Skeletal muscle tissue (tissue), 4 donors: ENCODE measurements around the gene ZBED4. TPM values are rescaled to one million over a fixed set of nuclear protein-coding genes. Genes with fewer than 3 reads are reported as not detected.

Experiments used
- H3K27ac ChIP-seq: one replicate; pipeline ENCODE4 v1.7.0; 2013; ENCODE audit warnings: mild to moderate bottlenecking, low read depth, low read length, inconsistent platforms
- H3K27me3 ChIP-seq, 3 donors: one replicate each; pipeline ENCODE4 v1.7.0; 2013; ENCODE audit warnings: low read length in 3 of 3; ENCODE audit not compliant: control insufficient read depth in 3 of 3, insufficient read depth in 3 of 3
- H3K36me3 ChIP-seq, 3 donors: one replicate each; pipeline ENCODE4 v1.7.0; 2013; ENCODE audit warnings: low read length in 3 of 3; ENCODE audit not compliant: control insufficient read depth in 3 of 3, insufficient read depth in 3 of 3
- H3K4me1 ChIP-seq, 3 donors: one replicate each; pipeline ENCODE4 v1.7.0; 2013; ENCODE audit warnings: low read length in 3 of 3, mild to moderate bottlenecking in 3 of 3; ENCODE audit not compliant: control insufficient read depth in 3 of 3, insufficient read depth in 3 of 3
- H3K4me3 ChIP-seq, 3 donors: one replicate each; pipeline ENCODE4 v1.7.0; 2013; ENCODE audit warnings: low read length in 3 of 3
- H3K9ac ChIP-seq, 3 donors: one replicate each; pipeline ENCODE4 v1.7.0; 2013; ENCODE audit warnings: low read length in 3 of 3, mild to moderate bottlenecking in 3 of 3, moderate library complexity in 2 of 3, low read depth in 1 of 3
- H3K9me3 ChIP-seq, 3 donors: one replicate each; pipeline ENCODE4 v1.7.0; 2013; ENCODE audit warnings: low read length in 3 of 3; ENCODE audit not compliant: control insufficient read depth in 3 of 3
- total RNA-seq: library from RNA; depleted of rRNA; stranded (reverse); fragments of >200 nt; gene quantifications from one replicate; pipeline ENCODE4 v1.2.3, GENCODE V29; 2014
- donor health status: Osteomylitis.

ZBED4 gene
- total RNA-seq, 1 donor from 2014 or later: 8.4 TPM

DNA sequence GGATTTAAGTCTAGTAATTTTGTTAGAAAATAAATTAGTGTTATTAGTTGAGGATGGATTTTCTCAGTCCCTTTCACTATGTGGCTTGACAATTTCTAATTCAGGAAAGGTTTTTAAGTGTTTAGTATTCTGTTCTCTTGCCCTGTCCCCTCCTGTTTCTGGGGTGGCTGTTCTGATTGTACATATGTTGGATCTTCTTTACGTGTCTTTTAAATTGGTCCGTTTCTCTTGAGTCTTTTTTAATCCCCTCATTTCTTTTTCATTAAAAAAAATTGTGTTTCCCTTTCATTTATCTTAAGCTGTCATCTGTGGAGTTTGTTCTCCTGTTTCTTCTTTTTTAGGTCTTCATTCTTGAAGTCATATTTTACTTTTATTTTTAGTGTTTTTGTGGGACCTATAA is 12.5 kb downstream of the ZBED4 start:
- H3K4me1 ChIP-seq: no peaks in the 10 kb centered on the region
- no peak overlapping the region for H3K27ac ChIP-seq
- no peak overlapping the region for H3K9ac ChIP-seq
- no peak overlapping the region for H3K4me3 ChIP-seq
- H3K27me3 ChIP-seq: no peaks in the 10 kb centered on the region
- H3K9me3 ChIP-seq: peaks cover 8 to 15% (median 12%) of the 10 kb centered on the region in 3 donors
- peaks cover 2 to 6% (median 5%) of the 10 kb centered on the region in 3 donors for H3K36me3 ChIP-seq

DNA sequence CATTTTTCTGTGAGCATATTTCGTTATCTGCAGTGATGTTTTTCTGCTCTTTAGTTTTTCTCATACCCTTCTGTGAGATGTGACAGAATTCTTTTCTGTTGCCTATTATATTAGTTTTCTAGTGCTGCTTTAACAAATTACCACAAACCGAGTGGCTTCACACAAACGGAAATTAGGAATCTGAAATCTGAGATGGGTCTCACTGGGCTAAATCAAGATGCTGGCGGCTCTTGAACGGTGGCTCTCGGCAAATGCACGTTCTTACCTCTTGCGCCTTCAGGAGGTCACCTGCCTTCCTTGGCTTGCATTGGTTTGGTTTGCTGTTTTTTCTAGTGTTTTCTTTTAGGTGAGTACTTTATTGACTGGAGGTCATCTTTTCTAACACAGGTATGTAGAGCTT is 13.0 kb downstream of the ZBED4 start:
- Histone ChIP-seq H3K36me3 (peaks cover 2 to 6% (median 5%) of the 10 kb centered on the region in 3 donors), H3K9me3 (peaks cover 8 to 15% (median 12%) of the 10 kb centered on the region in 3 donors), H3K4me3 (no peak overlapping the region)

DNA sequence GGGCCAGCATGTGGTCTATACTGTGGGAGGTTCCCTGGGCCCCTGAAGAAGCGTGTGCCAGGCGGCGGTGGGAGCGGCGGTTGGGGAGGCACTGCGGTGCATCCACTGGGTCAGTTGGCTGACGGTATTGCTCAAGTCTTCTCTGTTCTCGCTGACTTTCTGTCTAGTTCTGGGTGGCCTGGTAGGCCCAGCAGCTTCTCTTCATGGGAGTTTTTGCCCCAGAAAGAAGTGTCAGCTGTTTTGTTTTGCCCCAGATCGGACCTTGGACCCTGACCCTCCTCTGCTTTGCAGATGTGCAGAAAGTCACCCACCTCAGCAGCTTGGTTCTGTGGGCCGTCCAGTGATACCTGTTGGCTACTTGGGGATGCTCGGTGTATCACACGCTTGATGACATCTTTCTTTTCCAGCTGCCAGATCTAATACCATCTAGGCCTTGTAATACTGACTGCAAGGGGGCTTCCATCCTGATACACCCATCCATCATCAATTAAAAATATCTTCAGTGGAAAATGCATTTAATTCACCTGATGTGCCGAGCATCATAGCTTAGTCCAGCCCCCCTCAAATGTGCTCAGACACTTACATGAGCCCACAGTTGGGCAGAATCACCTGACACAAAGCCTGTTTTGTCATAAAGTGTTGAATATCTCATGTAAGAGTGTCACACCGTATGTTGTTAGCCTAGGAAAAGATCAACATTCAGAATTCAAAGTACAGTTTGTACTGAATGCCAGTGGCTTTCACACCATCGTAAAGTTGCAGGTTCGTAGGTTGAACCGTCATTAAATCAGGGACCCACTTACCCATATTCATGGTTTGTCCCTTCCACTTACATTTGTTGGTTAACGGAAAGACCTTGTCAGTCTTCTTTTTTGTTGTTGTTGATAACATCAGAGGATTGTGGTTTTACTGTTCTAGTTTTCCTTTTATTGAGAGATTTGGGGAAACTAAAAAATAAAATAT is 13.9 kb downstream of the ZBED4 start:
- H3K4me1 ChIP-seq: no peaks in the 10 kb centered on the region
- H3K9me3 ChIP-seq: peaks cover 8 to 15% (median 12%) of the 10 kb centered on the region in 3 donors
- no peak overlapping the region for H3K4me3 ChIP-seq
- H3K9ac ChIP-seq: no peak overlapping the region
- no peak overlapping the region for H3K27ac ChIP-seq
- H3K36me3 ChIP-seq: peaks cover 2 to 6% (median 5%) of the 10 kb centered on the region in 3 donors
- H3K27me3 ChIP-seq: no peaks in the 10 kb centered on the region

More for the DNA sequence above, 13.0 kb downstream of the ZBED4 start:
- no peak overlapping the region for H3K9ac ChIP-seq
- H3K27me3 ChIP-seq: no peaks in the 10 kb centered on the region
- no peaks in the 10 kb centered on the region for H3K4me1 ChIP-seq
- H3K27ac ChIP-seq: no peak overlapping the region

DNA sequence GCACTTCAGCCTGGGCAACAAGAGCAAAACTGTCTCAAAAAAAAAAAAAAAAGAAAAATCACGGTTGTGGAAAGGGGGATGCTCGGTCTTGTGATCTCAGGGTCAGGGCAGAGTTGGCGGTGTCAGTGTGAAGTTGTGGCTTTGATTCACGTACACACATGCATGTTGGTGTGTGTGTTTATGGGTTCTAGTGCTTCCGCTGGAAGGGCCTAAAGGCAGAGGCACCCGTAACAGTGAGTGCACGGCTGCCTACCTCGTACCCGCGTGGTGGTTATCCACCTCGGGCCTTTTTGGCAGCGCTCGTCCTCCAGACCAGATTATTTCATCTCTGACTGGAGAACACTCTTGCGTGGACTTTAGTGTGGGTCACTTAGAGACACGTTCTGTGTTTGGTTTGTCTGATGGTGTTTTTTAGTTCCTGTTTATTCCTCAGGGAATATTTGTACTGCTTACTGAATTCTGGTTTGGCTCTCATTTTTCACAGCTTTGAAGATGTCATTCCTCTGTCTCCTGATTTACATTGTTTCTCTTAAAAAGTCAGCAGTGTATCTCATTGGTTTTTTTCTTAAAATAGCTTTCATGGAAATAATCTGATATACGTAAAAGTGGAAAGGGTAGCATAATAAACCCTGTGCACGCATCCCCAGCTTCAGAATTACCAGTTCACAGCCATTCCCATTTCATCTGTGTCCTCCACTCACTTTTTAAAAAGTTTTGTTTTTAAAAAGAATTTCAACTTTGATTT is 15.6 kb downstream of the ZBED4 start:
- H3K4me1 ChIP-seq: no peaks in the 10 kb centered on the region
- H3K4me3 ChIP-seq: no peak overlapping the region
- H3K9ac ChIP-seq: no peak overlapping the region
- no peaks in the 10 kb centered on the region for H3K27me3 ChIP-seq
- peaks cover 2 to 6% (median 5%) of the 10 kb centered on the region in 3 donors for H3K36me3 ChIP-seq
- H3K27ac ChIP-seq: no peak overlapping the region
- peaks cover 10 to 15% (median 12%) of the 10 kb centered on the region in 3 donors for H3K9me3 ChIP-seq

GRCh38 chr22:49869845-49870712 is 16.4 kb downstream of the ZBED4 start:
- Histone ChIP-seq H3K4me3 (no peak overlapping the region), H3K27me3 (no peaks in the 10 kb centered on the region), H3K27ac (no peak overlapping the region), H3K36me3 (peaks cover 0 to 6% (median 5%) of the 10 kb centered on the region in 3 donors), H3K4me1 (no peaks in the 10 kb centered on the region), H3K9ac (no peak overlapping the region), H3K9me3 (peaks cover 10 to 15% (median 12%) of the 10 kb centered on the region in 3 donors)

DNA sequence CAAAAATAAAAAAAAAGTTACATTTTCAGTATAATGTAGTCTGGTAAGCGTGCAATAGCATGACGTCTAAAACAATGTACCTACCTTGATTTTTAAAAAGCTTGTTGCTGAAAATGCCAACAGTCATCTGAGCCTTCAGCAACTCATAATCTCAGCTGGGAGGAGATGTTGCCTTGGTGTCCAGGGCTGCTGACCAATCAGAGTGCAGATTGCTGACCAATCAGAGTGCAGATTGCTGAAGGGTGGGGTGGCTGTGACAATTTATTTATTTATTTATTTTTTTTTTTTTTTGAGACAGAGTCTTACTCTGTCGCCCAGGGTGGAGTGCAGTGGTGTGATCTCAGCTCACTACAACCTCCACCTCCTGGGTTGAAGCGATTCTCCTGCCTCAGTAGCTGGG is 17.8 kb downstream of the ZBED4 start:
- no peak overlapping the region for H3K27ac ChIP-seq
- H3K36me3 ChIP-seq: peaks cover 0 to 6% (median 5%) of the 10 kb centered on the region in 3 donors
- no peaks in the 10 kb centered on the region for H3K4me1 ChIP-seq
- no peak overlapping the region for H3K9ac ChIP-seq
- H3K27me3 ChIP-seq: no peaks in the 10 kb centered on the region
- no peak overlapping the region for H3K4me3 ChIP-seq
- peaks cover 4 to 10% (median 10%) of the 10 kb centered on the region in 3 donors for H3K9me3 ChIP-seq

GRCh38 chr22:49872347-49872746 is 18.7 kb downstream of the ZBED4 start:
- Histone ChIP-seq H3K4me3 (no peak overlapping the region), H3K9me3 (peaks cover 0 to 6% (median 6%) of the 10 kb centered on the region in 3 donors), H3K4me1 (no peaks in the 10 kb centered on the region), H3K27me3 (no peaks in the 10 kb centered on the region), H3K36me3 (peaks cover 0 to 3% (median 2%) of the 10 kb centered on the region in 3 donors), H3K27ac (no peak overlapping the region), H3K9ac (no peak overlapping the region)

GRCh38 chr22:49873228-49873940 is 19.7 kb downstream of the ZBED4 start:
- Histone ChIP-seq H3K9ac (no peak overlapping the region), H3K36me3 (peaks cover 0 to 2% (median 2%) of the 10 kb centered on the region in 3 donors), H3K27me3 (no peaks in the 10 kb centered on the region), H3K4me1 (no peaks in the 10 kb centered on the region), H3K9me3 (peaks cover 0 to 6% (median 6%) of the 10 kb centered on the region in 3 donors), H3K4me3 (no peak overlapping the region), H3K27ac (no peak overlapping the region)

DNA sequence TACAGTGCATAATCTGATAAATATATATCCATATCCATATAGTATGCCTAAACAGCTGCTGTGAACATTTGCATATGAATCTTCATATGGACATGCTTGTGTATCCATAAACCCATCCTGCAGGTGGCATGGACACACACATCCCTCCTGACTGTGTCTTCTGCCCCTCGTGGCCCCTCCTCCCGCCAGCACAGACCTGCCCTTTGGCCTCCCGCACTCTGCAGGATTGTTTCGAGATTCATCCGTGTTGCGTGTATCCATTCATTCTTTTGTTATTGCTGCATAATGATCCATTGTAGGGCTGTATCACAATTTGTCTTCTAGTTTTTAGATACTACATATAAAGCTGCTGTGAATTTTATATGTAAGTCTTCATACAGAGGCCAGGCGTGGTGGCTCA is 24.0 kb downstream of the ZBED4 start:
- H3K9ac ChIP-seq: no peak overlapping the region
- no peak overlapping the region for H3K27ac ChIP-seq
- peaks cover 0 to 2% (median 0%) of the 10 kb centered on the region in 3 donors for H3K9me3 ChIP-seq
- H3K27me3 ChIP-seq: no peaks in the 10 kb centered on the region
- no peak overlapping the region for H3K4me3 ChIP-seq
- peaks cover 0 to 5% (median 2%) of the 10 kb centered on the region in 3 donors for H3K36me3 ChIP-seq
- no peaks in the 10 kb centered on the region for H3K4me1 ChIP-seq
